Upper lobe of left lung (tissue), 6 donors: ENCODE results near the gene LRRC45. TPM values are rescaled to one million over a fixed set of nuclear protein-coding genes. Genes with fewer than 3 reads are reported as not detected.

Experiments
- ATAC-seq, 2 donors: fragments of 200-7000 bp; cut with Tn5 transposase; one replicate each; pipeline ENCODE4 v1.9.1; 2022; ENCODE audit warnings: mild to moderate bottlenecking in 2 of 2, moderate library complexity in 2 of 2; ENCODE audit not compliant: low FRiP score in 2 of 2
- DNase-seq, 2 donors: peaks; one replicate each; pipeline ENCODE4 v3.0.0-alpha.2; 2019 to 2020
- H3K27ac ChIP-seq, 4 donors: fragments of 200-600 bp; sonication (generic); one replicate each; pipeline ENCODE4 v1.5.1; 2016 to 2019
- H3K27me3 ChIP-seq, 4 donors: fragments of 200-600 bp; sonication (generic); one replicate each; pipeline ENCODE4 v1.5.1; 2017 to 2019
- H3K36me3 ChIP-seq, 4 donors: fragments of 200-600 bp; sonication (generic); one replicate each; pipeline ENCODE4 v1.5.1; 2016 to 2019
- H3K4me1 ChIP-seq, 4 donors: fragments of 200-600 bp; sonication (generic); one replicate each; pipeline ENCODE4 v1.5.1; 2018 to 2019
- H3K4me3 ChIP-seq, 4 donors: fragments of 200-600 bp; sonication (generic); one replicate each; pipeline ENCODE4 v1.5.1; 2017 to 2019; ENCODE audit warnings: mild to moderate bottlenecking in 2 of 4, moderate library complexity in 1 of 4
- H3K9me3 ChIP-seq, 4 donors: fragments of 200-600 bp; sonication (generic); one replicate each; pipeline ENCODE4 v1.5.1; 2018 to 2019
- CTCF ChIP-seq, 6 experiments: fragments of 450-650 bp in 4 of 6; fragments of 200-600 bp in 2 of 6; sonication (generic) in 2 of 6; IDR thresholded peaks; one replicate each; pipeline ENCODE4 v1.5.1; 2016 to 2019; ENCODE audit warnings: antibody characterized with exemption in 6 of 6
- EP300 ChIP-seq, 4 donors: sonication (generic); formaldehyde crosslinking; IDR thresholded peaks; one replicate each; pipeline ENCODE4 v1.5.1; 2017; ENCODE audit warnings: antibody characterized with exemption in 4 of 4, control low read depth in 2 of 4
- POLR2A ChIP-seq, 4 donors: fragments of 450-650 bp; IDR thresholded peaks; one replicate each; pipeline ENCODE4 v1.5.1; 2016 to 2017; ENCODE audit warnings: antibody characterized with exemption in 4 of 4, mild to moderate bottlenecking in 2 of 4
- POLR2AphosphoS5 ChIP-seq, 2 donors: sonication (generic); formaldehyde crosslinking; IDR thresholded peaks; one replicate each; pipeline ENCODE4 v1.5.1; 2017; ENCODE audit warnings: antibody characterized with exemption in 2 of 2
- WGBS, 2 donors: methylation state at CpG; one replicate each; pipeline ENCODE4 v1.1.5; 2017 to 2018; 5-methylcytosine and 5-hydroxymethylcytosine counted together
- total RNA-seq, 6 donors: library from RNA; depleted of rRNA in 4 of 6; stranded (reverse); fragments of >200 nt in 4 of 6; gene quantifications; one replicate each; pipeline versions ENCODE4 v1.1.0 to v1.2.1, GENCODE V29; 2016 to 2021
- donor health status: DM: no; HTN: no; CAD: no; lungs with moderate emphysema.
- donor health status: DM: no; HTN: yes; CAD: no; lungs with severe emphysema.

Gene LRRC45
- total RNA-seq, 6 donors from 2014 or later, result 14.0 to 57.6 (median 20.4) TPM

GRCh38 chr17:82053556-82054263, 30.6 kb downstream of the LRRC45 start:
- DNase-seq, result no peak
- peaks cover 20 to 44% (median 26%) of the 10 kb centered on the region in 4 donors for H3K4me1 ChIP-seq
- TF ChIP-seq POLR2A (IDR thresholded peaks at IDR 0.05) (no peak), POLR2AphosphoS5 (IDR thresholded peaks at IDR 0.05) (no peak), CTCF (IDR thresholded peaks at IDR 0.05) (no peak), EP300 (IDR thresholded peaks at IDR 0.05) (no peak)
- ATAC-seq, result no peak
- WGBS, 2 donors, result 94 to 99% methylated on average over 17 to 28 of the region's 28 CpGs
- no peaks in the 10 kb centered on the region for H3K27me3 ChIP-seq
- H3K9me3 ChIP-seq, result no peaks in the 10 kb centered on the region
- H3K4me3 ChIP-seq, result no peak overlapping the region
- H3K27ac ChIP-seq, result no peak overlapping the region
- H3K36me3 ChIP-seq, result peaks cover 11 to 60% (median 55%) of the 10 kb centered on the region in 4 donors

- H3K36me3 ChIP-seq, result peaks cover 11 to 63% (median 58%) of the 10 kb centered on the region in 4 donors
- no peak overlapping the region for H3K4me3 ChIP-seq
- H3K4me1 ChIP-seq, result peaks cover 20 to 41% (median 26%) of the 10 kb centered on the region in 4 donors
- DNase-seq (peak in 1 of 2 donors; percentile 80), ATAC-seq (no peak)
- TF ChIP-seq POLR2A (IDR thresholded peaks at IDR 0.05) (no peak), EP300 (IDR thresholded peaks at IDR 0.05) (no peak), POLR2AphosphoS5 (IDR thresholded peaks at IDR 0.05) (no peak), CTCF (IDR thresholded peaks at IDR 0.05) (no peak)
- WGBS, 2 donors, result 84 to 90% methylated on average over 26 to 32 of the region's 38 CpGs
- H3K27me3 ChIP-seq, result no peaks in the 10 kb centered on the region
- H3K27ac ChIP-seq, result no peak overlapping the region
- no peaks in the 10 kb centered on the region for H3K9me3 ChIP-seq
Observed at GRCh38 chr17:82054351-82055022, 31.4 kb downstream of the LRRC45 start.

GRCh38 chr17:82055023-82055964, 32.2 kb downstream of the LRRC45 start:
- Histone ChIP-seq H3K36me3 (peaks cover 11 to 68% (median 62%) of the 10 kb centered on the region in 4 donors), H3K4me1 (peaks cover 15 to 32% (median 24%) of the 10 kb centered on the region in 4 donors), H3K27ac (no peak overlapping the region), H3K27me3 (no peaks in the 10 kb centered on the region), H3K9me3 (no peaks in the 10 kb centered on the region), H3K4me3 (no peak overlapping the region)
- ATAC-seq (no peak), DNase-seq (no peak)
- TF ChIP-seq POLR2AphosphoS5 (IDR thresholded peaks at IDR 0.05), result no peak
- no peak for TF ChIP-seq EP300 (IDR thresholded peaks at IDR 0.05)
- WGBS, 2 donors, result 74 to 88% methylated on average over 16 to 25 of the region's 26 CpGs

GRCh38 chr17:82055965-82056728, 33.0 kb downstream of the LRRC45 start:
- TF ChIP-seq POLR2A (IDR thresholded peaks at IDR 0.05) (no peak), CTCF (IDR thresholded peaks at IDR 0.05) (no peak), POLR2AphosphoS5 (IDR thresholded peaks at IDR 0.05) (no peak), EP300 (IDR thresholded peaks at IDR 0.05) (no peak)
- peaks cover 12 to 76% (median 71%) of the 10 kb centered on the region in 4 donors for H3K36me3 ChIP-seq
- 97 to 100% methylated on average over 8 to 28 of the region's 28 CpGs for WGBS, 2 donors
- H3K4me3 ChIP-seq, result no peak overlapping the region
- peaks cover 9 to 24% (median 16%) of the 10 kb centered on the region in 4 donors for H3K4me1 ChIP-seq
- no peak for ATAC-seq
- no peak overlapping the region for H3K27ac ChIP-seq
- no peaks in the 10 kb centered on the region for H3K9me3 ChIP-seq
- no peak for DNase-seq
- no peaks in the 10 kb centered on the region for H3K27me3 ChIP-seq
